ENCODE measurements around the gene NRN1L.

DNA sequence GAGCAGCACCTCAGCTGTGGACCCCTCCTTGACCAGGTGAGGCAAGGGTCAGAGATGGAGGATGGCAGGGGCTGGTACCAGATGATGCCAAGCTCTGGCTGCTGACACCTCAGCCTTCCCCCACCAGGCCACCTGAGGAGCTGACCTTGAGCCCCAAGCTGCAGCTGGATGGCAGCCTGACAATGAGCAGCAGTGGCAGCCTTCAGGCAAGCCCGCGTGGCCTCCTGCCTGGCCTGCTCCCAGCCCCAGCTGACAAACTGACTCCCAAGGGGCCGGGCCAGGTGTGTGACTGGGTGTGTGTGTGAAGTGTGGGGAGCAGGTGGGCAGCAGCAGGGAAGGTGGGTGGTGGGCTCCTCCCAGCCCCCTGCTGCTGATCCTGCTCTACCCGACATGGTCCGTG is 4.7 kb upstream of the NRN1L start:
- no peak for TF ChIP-seq FOXA1 (IDR thresholded peaks at IDR 0.05)
- TF ChIP-seq BHLHE40 (IDR thresholded peaks at IDR 0.05; ENCODE audit: borderline replicate concordance): no peak
- TF ChIP-seq FOXK2 (IDR thresholded peaks at IDR 0.05): no peak
- no peak for TF ChIP-seq SP1 (IDR thresholded peaks at IDR 0.05)
- no peak for TF ChIP-seq ELF4 (IDR thresholded peaks at IDR 0.05)
- TF ChIP-seq FOXM1 (IDR thresholded peaks at IDR 0.05; ENCODE audit: borderline replicate concordance): no peak
- TF ChIP-seq SUZ12 (IDR thresholded peaks at IDR 0.05): no peak
- no peak for TF ChIP-seq ZNF384 (IDR thresholded peaks at IDR 0.05)
- TF ChIP-seq, protein P1, sequence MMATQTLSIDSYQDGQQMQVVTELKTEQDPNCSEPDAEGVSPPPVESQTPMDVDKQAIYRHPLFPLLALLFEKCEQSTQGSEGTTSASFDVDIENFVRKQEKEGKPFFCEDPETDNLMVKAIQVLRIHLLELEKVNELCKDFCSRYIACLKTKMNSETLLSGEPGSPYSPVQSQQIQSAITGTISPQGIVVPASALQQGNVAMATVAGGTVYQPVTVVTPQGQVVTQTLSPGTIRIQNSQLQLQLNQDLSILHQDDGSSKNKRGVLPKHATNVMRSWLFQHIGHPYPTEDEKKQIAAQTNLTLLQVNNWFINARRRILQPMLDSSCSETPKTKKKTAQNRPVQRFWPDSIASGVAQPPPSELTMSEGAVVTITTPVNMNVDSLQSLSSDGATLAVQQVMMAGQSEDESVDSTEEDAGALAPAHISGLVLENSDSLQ (IDR thresholded peaks at IDR 0.05): no peak
